GM12878 (cell line): ENCODE results near the gene ARMH1. TPM values are rescaled to one million over a fixed set of nuclear protein-coding genes. Genes with fewer than 3 reads are reported as not detected.

ENCODE experiments used
- ATAC-seq: fragments of 200-7000 bp; cut with Tn5 transposase; 3 replicates; pipeline ENCODE4 v1.9.1; 2020; ENCODE audit warnings: mild to moderate bottlenecking, moderate library complexity
- BruUV-seq: library from RNA; stranded (reverse); fragments of 400-500 nt; replicated peaks from 2 replicates; lab custom pipeline; 2021; lab: Mats Ljungman, UMichigan
- CTCF ChIA-PET: fragments of 300-600 bp; sonication (Branson Sonifier 250); formaldehyde crosslinking; extraction: SDS; loops from one replicate; lab custom pipeline; 2021; ENCODE audit warnings: inconsistent platforms; lab: Yijun Ruan, JAX
- POLR2A ChIA-PET: fragments of 350-600 bp; formaldehyde crosslinking; extraction: SDS; loops from one replicate; lab custom pipeline; 2021; ENCODE audit warnings: inconsistent platforms; lab: Charles Lee
- RAD21 ChIA-PET: fragments of 300-600 bp; sonication (Branson Sonifier 250); formaldehyde crosslinking; loops from one replicate; lab custom pipeline; 2023; ENCODE audit warnings: antibody characterized with exemption; ENCODE audit not compliant: unreplicated experiment; lab: Charles Lee
- SMC1A ChIA-PET: fragments of 300-600 bp; sonication (Branson Sonifier 250); formaldehyde crosslinking; loops from one replicate; lab custom pipeline; 2023; ENCODE audit not compliant: unreplicated experiment, uncharacterized antibody; lab: Charles Lee
- DNase-seq: peaks from one replicate; pipeline ENCODE4 v3.0.0-alpha.2; 2011; ENCODE audit warnings: low read depth, low spot score
- FAIRE-seq: peaks from 3 replicates; lab custom pipeline; 2011; peaks lifted over from hg19 to GRCh38; lab: Jason Lieb, UNC
- H2AFZ ChIP-seq: 2 replicates; pipeline ENCODE4 v1.6.0; 2011; ENCODE audit warnings: low read depth, low read length, control low read depth; ENCODE audit not compliant: control insufficient read depth
- H3K27ac ChIP-seq: 2 replicates; pipeline ENCODE4 v1.5.1; 2011; ENCODE audit warnings: control low read depth; ENCODE audit not compliant: control insufficient read depth, insufficient read depth
- H3K27me3 ChIP-seq, 2 experiments: replicated peaks in 1 of 2; 2 replicates each; pipeline versions ENCODE4 v1.6.0 to v1.6.1; 2011; ENCODE audit warnings: low read length in 1 of 2; ENCODE audit not compliant: control insufficient read depth in 2 of 2, insufficient read depth in 2 of 2
- H3K36me3 ChIP-seq, 2 experiments: 2 replicates each; pipeline ENCODE4 v1.5.1; 2011; ENCODE audit warnings: low read length in 1 of 2; ENCODE audit not compliant: control insufficient read depth in 2 of 2, insufficient read depth in 2 of 2
- H3K4me1 ChIP-seq: 2 replicates; pipeline ENCODE4 v1.6.1; 2011; ENCODE audit warnings: mild to moderate bottlenecking, low read length, moderate library complexity, mixed read lengths; ENCODE audit not compliant: control insufficient read depth, insufficient read depth
- H3K4me2 ChIP-seq: 2 replicates; pipeline ENCODE4 v1.6.0; 2011; ENCODE audit warnings: control low read depth; ENCODE audit not compliant: control insufficient read depth, insufficient read depth
- H3K4me3 ChIP-seq: fragments of 200-600 bp; sonication (generic); 2 replicates; pipeline ENCODE4 v1.5.1; 2016
- H3K79me2 ChIP-seq: 2 replicates; pipeline ENCODE4 v1.6.0; 2011; ENCODE audit warnings: low read length; ENCODE audit not compliant: control insufficient read depth, insufficient read depth
- H3K9ac ChIP-seq: 2 replicates; pipeline ENCODE4 v1.8.0; 2011; ENCODE audit warnings: low read length, control low read depth, mixed read lengths; ENCODE audit not compliant: control insufficient read depth, insufficient read depth
- H3K9me3 ChIP-seq: replicated peaks from 3 replicates; pipeline ENCODE4 v1.5.1; 2011; ENCODE audit warnings: mild to moderate bottlenecking, low read length; ENCODE audit not compliant: control insufficient read depth, insufficient read depth
- H4K20me1 ChIP-seq: 2 replicates; pipeline ENCODE4 v1.6.0; 2011; ENCODE audit not compliant: control insufficient read depth, insufficient read depth
- CEBPB ChIP-seq, 2 experiments: fragments of 150-350 bp in 1 of 2; IDR thresholded peaks; 2 replicates each; pipeline ENCODE4 v1.6.1; 2012 to 2014; ENCODE audit warnings: low read depth in 2 of 2, low read length in 2 of 2, borderline replicate concordance in 1 of 2, inconsistent platforms in 1 of 2
- FOXK2 ChIP-seq: fragments of 450-650 bp; IDR thresholded peaks from 2 replicates; pipeline ENCODE4 v1.6.1; 2017; ENCODE audit warnings: mild to moderate bottlenecking, moderate library complexity
- GATAD2B ChIP-seq: fragments of 450-650 bp; conservative IDR thresholded peaks from 2 replicates; pipeline ENCODE4 v1.6.1; 2017; ENCODE audit warnings: low read depth, mild to moderate bottlenecking, moderate library complexity
- MEF2A ChIP-seq: IDR thresholded peaks from 2 replicates; pipeline ENCODE4 v1.6.1; 2011; ENCODE audit warnings: low read depth, mild to moderate bottlenecking, low read length, moderate library complexity; ENCODE audit not compliant: insufficient read depth
- MYC ChIP-seq: IDR thresholded peaks from 2 replicates; pipeline ENCODE4 v1.6.1; 2011; ENCODE audit warnings: mild to moderate bottlenecking, low read length, moderate library complexity, inconsistent platforms; ENCODE audit not compliant: insufficient read depth, insufficient replicate concordance, insufficient read length, severe bottlenecking
- PAX8 ChIP-seq: fragments of 450-650 bp; IDR thresholded peaks from 2 replicates; pipeline ENCODE4 v1.6.1; 2017; ENCODE audit warnings: mild to moderate bottlenecking, moderate library complexity
- PML ChIP-seq: IDR thresholded peaks from 2 replicates; pipeline ENCODE4 v1.6.1; 2012; ENCODE audit warnings: low read length, inconsistent platforms
- POLR2A ChIP-seq: IDR thresholded peaks from 2 replicates; pipeline ENCODE4 v1.6.1; 2011; ENCODE audit warnings: low read depth, mild to moderate bottlenecking, low read length
- ZBED1 ChIP-seq: IDR thresholded peaks from 2 replicates; pipeline ENCODE4 v1.6.1; 2016; ENCODE audit warnings: borderline replicate concordance
- WGBS: methylation state at CpG from one replicate; pipeline ENCODE4 v1.1.6; 2016; ENCODE audit warnings: low lambda C conversion rate; ENCODE audit not compliant: insufficient replicate concordance, insufficient coverage; ENCODE audit errors: missing lambda C conversion rate; 5-methylcytosine and 5-hydroxymethylcytosine counted together
- in situ Hi-C: fragments of 300-500 bp; cut with MboI; formaldehyde crosslinking; loops from 9 replicates; pipeline ENCODE4 v1.14.3; 2018; ENCODE audit warnings: mixed read lengths
- intact Hi-C: fragments of 100-400 bp; cut with micrococcal nuclease; formaldehyde crosslinking; loops from one replicate; pipeline ENCODE4 v1.14.2; 2022; ENCODE audit not compliant: unreplicated experiment
- polyA plus RNA-seq, 11 experiments: library from polyadenylated mRNA; depleted of rRNA in 4 of 11; unstranded in 6 of 11; stranded (reverse) in 5 of 11; fragments of >200 nt; fragmentation: Nextera tagmentation in 4 of 11; fragmentation: Illumina TruSeq in 1 of 11; extraction: Ambion mirVana in 4 of 11; extraction: Trizol in 1 of 11; gene quantifications; 1 replicate in 1 of 11; 2 replicates in 10 of 11; pipeline versions ENCODE4 v1.2.1 to v1.2.3, GENCODE V29; 2011 to 2016; ENCODE audit warnings: inconsistent platforms in 2 of 11, missing spikeins in 2 of 11, low read depth in 1 of 11
- total RNA-seq, 4 experiments: library from RNA; depleted of rRNA in 3 of 4; stranded (reverse); fragments of >200 nt in 3 of 4; fragmentation: Illumina TruSeq in 1 of 4; extraction: Trizol in 1 of 4; gene quantifications; 2 replicates each; pipeline versions ENCODE4 v1.2.1 to v1.2.3, GENCODE V29; 2013 to 2021
- TF ChIP-seq, protein P1 (sequence below): IDR thresholded peaks from 2 replicates; pipeline ENCODE4 v1.6.1; 2012; ENCODE audit warnings: low read depth, low read length, improper control_type of control experiment
- TF ChIP-seq, protein P2 (sequence below): IDR thresholded peaks from 2 replicates; pipeline ENCODE4 v1.6.1; 2012; ENCODE audit warnings: low read depth, low read length, improper control_type of control experiment
- TF ChIP-seq, protein P3 (sequence below): fragments of 450-650 bp; formaldehyde crosslinking; IDR thresholded peaks from 2 replicates; pipeline ENCODE4 v1.5.0; 2022; ENCODE audit warnings: mild to moderate bottlenecking, missing genetic modification characterization

Gene ARMH1
- total and polyA plus RNA-seq, 10 of the 15 experiments (the other 5 are each of a cell fraction or from before 2014, with no cell fraction given) = 0.93 to 43.9 (median 8.2) TPM

DNA sequence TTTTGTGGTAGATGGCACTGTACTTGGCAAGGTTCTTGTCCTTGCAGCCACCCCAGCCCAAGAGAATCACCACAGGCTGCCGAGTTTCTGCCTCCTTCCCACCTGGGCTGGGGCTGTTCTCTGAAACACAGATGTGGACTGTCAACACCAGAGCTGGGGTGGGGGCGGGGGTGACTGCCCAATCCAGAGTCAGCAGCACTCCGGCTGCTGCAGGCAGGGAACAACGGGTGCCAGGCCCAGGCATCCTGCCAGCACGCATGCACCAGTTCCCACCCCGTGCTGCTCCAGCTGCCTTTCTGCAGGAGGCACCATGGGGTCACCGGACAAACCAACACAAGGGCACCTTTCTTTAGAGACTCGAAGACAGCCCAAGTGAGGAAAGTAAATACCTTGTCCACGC, 14.3 kb upstream of the ARMH1 start:
- intact Hi-C loops = no loop called here
- POLR2A ChIA-PET = interaction anchor here (0.6 to 1.5 kb wide), 3 partner anchors 15 to 283 kb away, joined by 3 to 4 read pairs (median 3); no protein-coding TSS in a partner anchor
- ATAC-seq (no peak), FAIRE-seq (no peak), DNase-seq (no peak)
- H3K27ac ChIP-seq = no peak overlapping the region
- no peak overlapping the region for H3K9ac ChIP-seq
- H3K79me2 ChIP-seq = no peaks in the 10 kb centered on the region
- WGBS = 81% methylated on average over 9 of the region's 9 CpGs
- no peak overlapping the region for H3K4me2 ChIP-seq
- SMC1A ChIA-PET = no interaction called here
- no peaks in the 10 kb centered on the region for H4K20me1 ChIP-seq
- H3K9me3 ChIP-seq = no peaks in the 10 kb centered on the region
- H3K27me3 ChIP-seq = no peaks in the 10 kb centered on the region
- H3K4me3 ChIP-seq = no peak overlapping the region
- TF ChIP-seq PAX8 (no peak), CEBPB (IDR thresholded peaks at IDR 0.05; ENCODE audit: borderline replicate concordance in 1 of 2, low read depth in 2 of 2, low read length in 2 of 2) (no peak), MYC (no peak), FOXK2 (no peak), GATAD2B (no peak), ZBED1 (no peak), POLR2A (no peak), PML (no peak), MEF2A (no peak)
- TF ChIP-seq, protein P1, sequence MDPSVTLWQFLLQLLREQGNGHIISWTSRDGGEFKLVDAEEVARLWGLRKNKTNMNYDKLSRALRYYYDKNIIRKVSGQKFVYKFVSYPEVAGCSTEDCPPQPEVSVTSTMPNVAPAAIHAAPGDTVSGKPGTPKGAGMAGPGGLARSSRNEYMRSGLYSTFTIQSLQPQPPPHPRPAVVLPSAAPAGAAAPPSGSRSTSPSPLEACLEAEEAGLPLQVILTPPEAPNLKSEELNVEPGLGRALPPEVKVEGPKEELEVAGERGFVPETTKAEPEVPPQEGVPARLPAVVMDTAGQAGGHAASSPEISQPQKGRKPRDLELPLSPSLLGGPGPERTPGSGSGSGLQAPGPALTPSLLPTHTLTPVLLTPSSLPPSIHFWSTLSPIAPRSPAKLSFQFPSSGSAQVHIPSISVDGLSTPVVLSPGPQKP = no peak
- TF ChIP-seq, protein P2, sequence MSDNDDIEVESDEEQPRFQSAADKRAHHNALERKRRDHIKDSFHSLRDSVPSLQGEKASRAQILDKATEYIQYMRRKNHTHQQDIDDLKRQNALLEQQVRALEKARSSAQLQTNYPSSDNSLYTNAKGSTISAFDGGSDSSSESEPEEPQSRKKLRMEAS = no peak
- TF ChIP-seq, protein P3, sequence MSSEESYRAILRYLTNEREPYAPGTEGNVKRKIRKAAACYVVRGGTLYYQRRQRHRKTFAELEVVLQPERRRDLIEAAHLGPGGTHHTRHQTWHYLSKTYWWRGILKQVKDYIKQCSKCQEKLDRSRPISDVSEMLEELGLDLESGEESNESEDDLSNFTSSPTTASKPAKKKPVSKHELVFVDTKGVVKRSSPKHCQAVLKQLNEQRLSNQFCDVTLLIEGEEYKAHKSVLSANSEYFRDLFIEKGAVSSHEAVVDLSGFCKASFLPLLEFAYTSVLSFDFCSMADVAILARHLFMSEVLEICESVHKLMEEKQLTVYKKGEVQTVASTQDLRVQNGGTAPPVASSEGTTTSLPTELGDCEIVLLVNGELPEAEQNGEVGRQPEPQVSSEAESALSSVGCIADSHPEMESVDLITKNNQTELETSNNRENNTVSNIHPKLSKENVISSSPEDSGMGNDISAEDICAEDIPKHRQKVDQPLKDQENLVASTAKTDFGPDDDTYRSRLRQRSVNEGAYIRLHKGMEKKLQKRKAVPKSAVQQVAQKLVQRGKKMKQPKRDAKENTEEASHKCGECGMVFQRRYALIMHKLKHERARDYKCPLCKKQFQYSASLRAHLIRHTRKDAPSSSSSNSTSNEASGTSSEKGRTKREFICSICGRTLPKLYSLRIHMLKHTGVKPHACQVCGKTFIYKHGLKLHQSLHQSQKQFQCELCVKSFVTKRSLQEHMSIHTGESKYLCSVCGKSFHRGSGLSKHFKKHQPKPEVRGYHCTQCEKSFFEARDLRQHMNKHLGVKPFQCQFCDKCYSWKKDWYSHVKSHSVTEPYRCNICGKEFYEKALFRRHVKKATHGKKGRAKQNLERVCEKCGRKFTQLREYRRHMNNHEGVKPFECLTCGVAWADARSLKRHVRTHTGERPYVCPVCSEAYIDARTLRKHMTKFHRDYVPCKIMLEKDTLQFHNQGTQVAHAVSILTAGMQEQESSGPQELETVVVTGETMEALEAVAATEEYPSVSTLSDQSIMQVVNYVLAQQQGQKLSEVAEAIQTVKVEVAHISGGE (CRISPR knock-in tag) = no peak
- peaks cover 10% of the 10 kb centered on the region for H3K4me1 ChIP-seq
- H3K36me3 ChIP-seq = no peaks in the 10 kb centered on the region
- CTCF ChIA-PET = interaction anchor here (0.6 kb wide), 1 partner anchor 33 kb away, joined by 3 read pairs; no protein-coding TSS in a partner anchor
- RAD21 ChIA-PET = no interaction called here
- in situ Hi-C loops = no loop called here
- no TSS peak for BruUV-seq
- H2AFZ ChIP-seq = no peak overlapping the region
